Psoas muscle (tissue), 8 donors: ENCODE results near the gene ACP3. TPM values are rescaled to one million over a fixed set of nuclear protein-coding genes. Genes with fewer than 3 reads are reported as not detected.
"Not testable (repeated sequence)": the region's sequence is repeated elsewhere in the genome, so short reads cannot be mapped to it uniquely, and the experiment has no call there.

Experiments
- ATAC-seq, 4 donors: fragments of 200-7000 bp; cut with Tn5 transposase; one replicate each; pipeline ENCODE4 v1.9.1; 2020; ENCODE audit warnings: moderate library complexity in 3 of 4, mild to moderate bottlenecking in 2 of 4
- DNase-seq, 2 donors: peaks; one replicate each; pipeline ENCODE4 v3.0.0-alpha.2; 2020
- H3K27ac ChIP-seq: fragments of 200-600 bp; one replicate; pipeline ENCODE4 v1.8.0; 2022
- H3K27me3 ChIP-seq, 3 donors: fragments of 200-600 bp in 1 of 3; one replicate each; pipeline versions ENCODE4 v1.6.1 to v1.8.0; 2013 to 2022; ENCODE audit warnings: low read length in 2 of 3, mild to moderate bottlenecking in 2 of 3, moderate library complexity in 1 of 3; ENCODE audit not compliant: insufficient read depth in 3 of 3
- H3K36me3 ChIP-seq, 2 donors: fragments of 200-600 bp in 1 of 2; one replicate each; pipeline versions ENCODE4 v1.6.1 to v1.8.0; 2013 to 2022; ENCODE audit warnings: low read depth in 1 of 2, mild to moderate bottlenecking in 1 of 2, moderate library complexity in 1 of 2; ENCODE audit not compliant: insufficient read depth in 1 of 2
- H3K4me1 ChIP-seq: fragments of 200-600 bp; one replicate; pipeline ENCODE4 v1.8.0; 2022
- H3K4me3 ChIP-seq: fragments of 200-600 bp; one replicate; pipeline ENCODE4 v1.8.0; 2022; ENCODE audit warnings: mild to moderate bottlenecking
- H3K9me3 ChIP-seq: fragments of 200-600 bp; one replicate; pipeline ENCODE4 v1.8.0; 2022
- CTCF ChIP-seq: fragments of 200-600 bp; IDR thresholded peaks from one replicate; pipeline ENCODE4 v1.8.0; 2022; ENCODE audit warnings: antibody characterized with exemption
- WGBS, 3 donors: extraction: QIAGEN DNeasy Blood & Tissue Kit; methylation state at CpG; one replicate each; pipeline versions ENCODE4 v1.1.6 to v1.1.7; 2013; 5-methylcytosine and 5-hydroxymethylcytosine counted together
- intact Hi-C, 2 donors: fragments of 100-400 bp; cut with DNase I; formaldehyde crosslinking; loops; one replicate each; pipeline versions ENCODE4 v1.11.0 to v1.14.2; 2022
- polyA plus RNA-seq, 3 donors: library from polyadenylated mRNA; stranded (reverse); fragments of 200-250 nt; gene quantifications; one replicate each; pipeline ENCODE4 v1.2.3, GENCODE V29; 2013
- total RNA-seq, 4 donors: library from RNA; stranded (reverse); fragmentation: NEBNext Ultra II Directional in 2 of 4; extraction: Animal tissue kit (Norgen Biotek cat#: 25700) in 2 of 4; gene quantifications; one replicate each; pipeline versions ENCODE4 v1.2.1 to v1.2.4, GENCODE V29; 2021 to 2023
- donor health status: healthy with polysubstance abuse.
- donor health status: DM: no; HTN: no; CAD: no; lungs with moderate emphysema.
- donor health status: Bipolar disorder and iron deficiency.
- donor health status: healthy.
- donor health status: DM: yes; HTN: yes; CAD: no.
- donor health status: DM: no; HTN: no; CAD: no.
- donor health status: DM: no; HTN: no; CAD: no.
- donor health status: DM: yes; HTN: yes; CAD: no.

The ACP3 gene
- total and polyA plus RNA-seq, 7 donors: 0.04 to 0.86 (median 0.09) TPM; not detected in 1

- no peak for TF ChIP-seq CTCF
- DNase-seq (no peak), ATAC-seq (no peak)
- Histone ChIP-seq H3K4me3 (no peak overlapping the region), H3K27ac (no peak overlapping the region), H3K27me3 (no peaks in the 10 kb centered on the region), H3K4me1 (no peaks in the 10 kb centered on the region), H3K36me3 (no peaks in the 10 kb centered on the region), H3K9me3 (no peaks in the 10 kb centered on the region)
- intact Hi-C loops: loop anchor here in 1 of 2 donors (10.0 kb wide), 1 partner anchor 288 kb away; no protein-coding TSS in a partner anchor
- 86 to 91% (median 89%) methylated on average over 5 of the region's 5 CpGs for WGBS, 3 donors
Observed at GRCh38 chr3:132356568-132356967, 39.4 kb downstream of the ACP3 start.

- Histone ChIP-seq H3K4me1 (no peaks in the 10 kb centered on the region), H3K9me3 (no peaks in the 10 kb centered on the region), H3K27ac (no peak overlapping the region), H3K36me3 (no peaks in the 10 kb centered on the region), H3K27me3 (no peaks in the 10 kb centered on the region), H3K4me3 (no peak overlapping the region)
- no peak for ATAC-seq
- TF ChIP-seq CTCF: no peak
- WGBS, 3 donors: 0 to 91% (median 89%) methylated on average over 1 of the region's 1 CpG
- no peak for DNase-seq
- intact Hi-C loops: no loop called here
Observed at GRCh38 chr3:132360717-132361116, 43.5 kb downstream of the ACP3 start.

GRCh38 chr3:132362329-132362728 lies 45.1 kb downstream of the ACP3 start:
- Histone ChIP-seq H3K4me3 (no peak overlapping the region), H3K36me3 (no peaks in the 10 kb centered on the region), H3K27ac (no peak overlapping the region)

GRCh38 chr3:132368515-132368914 lies 51.3 kb downstream of the ACP3 start:
- no peak for ATAC-seq
- WGBS, 3 donors: 94 to 95% (median 94%) methylated on average over 2 of the region's 2 CpGs
- DNase-seq: no peak
- no peak for TF ChIP-seq CTCF
- Histone ChIP-seq H3K4me3 (no peak overlapping the region), H3K4me1 (no peaks in the 10 kb centered on the region), H3K27me3 (no peaks in the 10 kb centered on the region), H3K36me3 (no peaks in the 10 kb centered on the region), H3K9me3 (no peaks in the 10 kb centered on the region), H3K27ac (no peak overlapping the region)
- intact Hi-C loops: no loop called here

More at GRCh38 chr3:132362329-132362728, 45.1 kb downstream of the ACP3 start:
- ATAC-seq (no peak), DNase-seq (no peak)
- no peak for TF ChIP-seq CTCF
- 42 to 89% (median 86%) methylated on average over 2 of the region's 2 CpGs for WGBS, 3 donors
- no peaks in the 10 kb centered on the region for H3K4me1 ChIP-seq
- H3K27me3 ChIP-seq: no peaks in the 10 kb centered on the region
- intact Hi-C loops: no loop called here
- no peaks in the 10 kb centered on the region for H3K9me3 ChIP-seq

- Histone ChIP-seq H3K27me3 (no peaks in the 10 kb centered on the region), H3K36me3 (no peaks in the 10 kb centered on the region), H3K4me3 (no peak overlapping the region), H3K4me1 (no peaks in the 10 kb centered on the region), H3K27ac (no peak overlapping the region), H3K9me3 (no peaks in the 10 kb centered on the region)
- no peak for ATAC-seq
- intact Hi-C loops: no loop called here
- DNase-seq: no peak
- no peak for TF ChIP-seq CTCF
Observed at GRCh38 chr3:132368962-132369361, 51.8 kb downstream of the ACP3 start.

- H3K4me3 ChIP-seq, H3K27me3 ChIP-seq, H3K36me3 ChIP-seq, H3K9me3 ChIP-seq, intact Hi-C loops, DNase-seq, H3K4me1 ChIP-seq, ATAC-seq, H3K27ac ChIP-seq: not testable (repeated sequence)
- WGBS, 3 donors: 77 to 86% (median 83%) methylated on average over 24 to 25 of the region's 25 CpGs
Observed at GRCh38 chr3:132376945-132377354, 59.7 kb downstream of the ACP3 start.
